ENCODE measurements around the gene KAZN.

DNA sequence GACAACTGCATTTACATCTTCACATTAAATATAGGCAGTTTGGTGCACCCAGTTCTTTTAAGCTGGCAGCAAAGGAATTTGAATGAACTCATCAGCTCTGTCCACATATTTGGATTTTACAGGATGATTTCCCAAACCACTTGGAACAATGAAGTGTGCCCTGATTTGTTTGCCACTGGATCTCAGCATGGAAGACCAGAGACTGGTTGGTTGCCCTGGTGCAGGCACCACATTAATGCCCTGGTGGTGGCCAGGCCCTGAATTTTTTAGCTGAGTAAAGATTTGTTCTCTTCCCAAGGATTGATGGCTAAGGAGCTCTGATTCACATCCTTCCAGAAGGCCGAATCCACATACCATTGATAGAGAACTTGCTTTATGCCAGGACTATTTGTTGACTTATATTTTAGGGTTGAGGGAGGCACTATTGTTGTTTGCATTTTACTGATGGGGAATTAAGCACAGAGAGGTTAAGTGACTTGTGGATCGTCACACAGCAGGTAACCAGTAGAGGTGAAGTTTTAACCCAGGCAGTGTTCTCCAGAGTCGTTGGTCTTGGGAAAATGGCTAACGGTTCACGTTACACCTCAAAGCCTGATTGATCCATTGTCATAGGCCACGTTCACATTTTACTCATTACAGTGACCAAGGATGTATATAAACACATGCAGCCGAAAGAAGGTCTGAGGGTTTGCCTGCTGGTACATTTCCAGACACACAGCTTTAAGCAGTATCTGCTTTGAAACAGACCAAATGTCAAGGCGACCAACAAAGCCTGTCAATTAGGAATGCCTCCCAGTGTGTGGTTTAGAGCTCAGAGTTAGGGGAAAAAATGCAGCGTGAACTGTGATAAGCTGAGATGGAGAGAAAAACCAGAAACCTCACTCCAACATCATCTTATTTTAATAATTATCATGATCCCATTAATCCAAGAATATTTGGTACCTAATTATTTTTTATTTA lies 50.7 kb downstream of the KAZN start:
- TF ChIP-seq, protein P1, sequence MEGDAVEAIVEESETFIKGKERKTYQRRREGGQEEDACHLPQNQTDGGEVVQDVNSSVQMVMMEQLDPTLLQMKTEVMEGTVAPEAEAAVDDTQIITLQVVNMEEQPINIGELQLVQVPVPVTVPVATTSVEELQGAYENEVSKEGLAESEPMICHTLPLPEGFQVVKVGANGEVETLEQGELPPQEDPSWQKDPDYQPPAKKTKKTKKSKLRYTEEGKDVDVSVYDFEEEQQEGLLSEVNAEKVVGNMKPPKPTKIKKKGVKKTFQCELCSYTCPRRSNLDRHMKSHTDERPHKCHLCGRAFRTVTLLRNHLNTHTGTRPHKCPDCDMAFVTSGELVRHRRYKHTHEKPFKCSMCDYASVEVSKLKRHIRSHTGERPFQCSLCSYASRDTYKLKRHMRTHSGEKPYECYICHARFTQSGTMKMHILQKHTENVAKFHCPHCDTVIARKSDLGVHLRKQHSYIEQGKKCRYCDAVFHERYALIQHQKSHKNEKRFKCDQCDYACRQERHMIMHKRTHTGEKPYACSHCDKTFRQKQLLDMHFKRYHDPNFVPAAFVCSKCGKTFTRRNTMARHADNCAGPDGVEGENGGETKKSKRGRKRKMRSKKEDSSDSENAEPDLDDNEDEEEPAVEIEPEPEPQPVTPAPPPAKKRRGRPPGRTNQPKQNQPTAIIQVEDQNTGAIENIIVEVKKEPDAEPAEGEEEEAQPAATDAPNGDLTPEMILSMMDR (conservative IDR thresholded peaks at IDR 0.05 in 1 of 2, IDR thresholded peaks at IDR 0.05 in 1 of 2; ENCODE audit: low read depth in 1 of 2, low read length in 2 of 2) = no peak
- no peak for TF ChIP-seq EZH2 (IDR thresholded peaks at IDR 0.05; ENCODE audit: low read length, missing control alignments)

All from fibroblast of lung (primary cell).